ENCODE data around the gene ALKBH6.
"Not testable (repeated sequence)": the region's sequence is repeated elsewhere in the genome, so short reads cannot be mapped to it uniquely, and the experiment has no call there.

ALKBH6 gene

DNA sequence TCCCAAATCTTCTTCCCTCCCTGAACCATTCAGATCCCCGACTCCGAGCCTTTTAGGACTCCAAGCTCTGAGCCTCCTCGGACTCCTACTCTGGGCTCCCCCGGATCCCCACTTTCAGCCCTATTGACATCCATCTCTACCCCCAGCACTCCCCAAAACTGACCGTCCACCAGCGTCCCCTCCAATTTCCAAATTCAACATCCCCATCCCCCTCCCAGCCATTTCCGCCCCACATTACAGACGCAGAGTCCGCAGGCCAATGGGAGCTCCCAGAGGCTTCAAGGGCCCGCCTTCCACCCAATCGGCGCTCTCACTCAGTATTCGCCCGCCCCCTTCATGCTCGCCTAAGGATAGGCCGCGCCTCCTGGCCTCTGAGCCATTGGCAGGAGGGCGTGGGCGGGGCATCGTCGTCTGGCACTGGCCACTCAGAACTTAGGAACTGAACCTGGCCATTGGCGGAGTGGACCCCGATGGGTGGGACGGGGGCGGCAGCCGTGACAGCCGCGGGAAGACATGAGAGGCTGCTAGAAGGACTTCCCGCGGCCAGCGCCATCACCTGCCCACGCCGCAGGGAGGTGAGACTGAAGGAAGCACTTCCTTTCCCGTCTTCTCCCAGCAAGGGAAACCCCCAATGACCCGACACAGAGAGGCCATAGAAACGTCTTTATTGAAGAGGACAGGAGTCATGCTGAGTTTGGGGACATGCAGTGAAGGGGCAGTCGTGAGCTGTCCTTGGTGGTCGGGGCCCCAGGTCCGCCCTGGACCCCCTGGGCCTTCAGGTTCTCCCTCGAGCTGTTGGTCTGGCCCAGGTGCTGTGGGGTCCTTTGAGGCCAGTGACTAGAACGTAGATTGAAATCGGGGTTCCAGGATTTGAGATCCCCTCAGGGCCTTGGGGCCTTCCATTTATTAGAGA lies at the start of gene ALKBH6:
TSS of gene ALKBH6 (minus strand) at position 202 of the 913 bp plus-strand sequence. CDS start 816 bp downstream, outside the sequence.
- DNase-seq (ENCODE audit: extremely low spot score, insufficient read length, low read depth) = peak; percentile 98
- FAIRE-seq = peak; percentile 100

DNA sequence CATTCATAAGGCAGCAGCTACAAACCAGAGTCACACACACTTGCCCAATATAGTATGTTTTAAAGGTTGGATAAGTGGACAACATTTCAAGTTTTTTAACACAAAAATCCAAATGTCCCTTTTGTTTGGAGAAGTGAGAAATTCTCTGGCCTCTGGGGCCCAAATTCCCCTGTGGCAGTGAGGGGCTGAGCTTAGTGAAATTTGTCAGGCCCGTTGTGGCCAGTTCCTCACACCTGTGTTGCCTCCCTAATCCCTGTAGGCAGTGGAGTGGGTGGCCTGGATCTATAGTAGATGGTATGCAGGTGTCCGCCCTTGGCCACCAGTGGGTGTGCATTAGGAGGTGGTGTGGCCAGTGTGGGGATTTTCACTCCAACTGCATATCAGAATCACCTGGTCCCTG lies 47.4 kb upstream of the ALKBH6 start:
- FAIRE-seq (no peak), DNase-seq (ENCODE audit: extremely low spot score, insufficient read length, low read depth) (no peak)

DNA sequence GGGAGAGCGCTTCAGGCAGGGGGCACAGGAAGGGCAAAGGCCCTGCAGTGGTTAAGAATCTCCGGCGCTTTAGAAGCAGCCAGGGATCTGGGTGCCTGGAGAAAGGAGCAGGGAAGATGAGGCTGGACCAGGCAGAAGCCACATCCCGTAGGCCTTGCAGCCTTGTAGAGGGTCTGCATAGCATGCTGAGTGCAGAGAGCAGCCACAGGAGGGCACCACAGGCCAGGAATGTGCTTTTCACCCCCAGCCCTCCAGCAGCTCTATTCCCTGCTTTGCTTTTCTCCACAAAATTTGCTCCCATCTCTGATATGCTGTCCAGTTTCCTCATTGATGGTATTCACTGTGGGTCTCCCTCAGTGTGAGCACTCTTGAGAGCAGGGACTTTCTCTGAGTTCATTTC lies 46.4 kb upstream of the ALKBH6 start:
- DNase-seq (ENCODE audit: extremely low spot score, insufficient read length, low read depth) = no peak
- FAIRE-seq = no peak

DNA sequence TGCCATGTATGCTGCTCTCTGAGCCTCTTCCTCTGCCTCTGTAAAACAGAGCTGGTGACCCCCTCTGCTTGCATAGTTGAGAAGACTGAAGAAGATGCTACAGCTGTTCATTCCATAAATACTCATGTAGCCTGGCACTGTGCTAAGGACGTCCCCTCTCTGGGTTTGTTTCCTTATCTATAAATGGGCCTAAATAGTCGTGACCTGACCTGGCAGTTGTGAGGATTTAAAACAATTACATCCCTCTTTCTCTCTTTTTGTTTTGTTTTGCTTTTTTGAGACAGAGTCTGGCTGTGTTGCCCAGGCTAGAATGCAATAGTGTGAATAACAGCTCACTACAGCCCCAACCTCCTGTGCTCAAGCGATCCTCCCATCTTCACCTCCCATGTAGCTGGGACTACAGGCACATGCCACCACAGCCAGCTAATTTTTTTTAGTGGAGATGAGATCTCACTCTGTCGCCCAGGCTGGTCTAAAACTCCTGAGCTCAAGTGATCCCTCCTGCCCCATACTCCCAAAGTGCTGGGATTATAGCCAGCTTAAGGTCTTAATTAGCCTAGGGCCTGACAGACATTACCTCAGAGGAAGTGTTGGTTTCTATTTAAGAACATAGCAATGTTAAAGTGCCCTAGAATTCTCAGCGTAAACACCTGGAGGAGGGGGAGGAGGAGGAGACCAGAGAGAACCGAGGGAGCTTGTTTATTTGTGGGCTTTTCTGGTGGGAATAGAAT lies 45.3 kb upstream of the ALKBH6 start:
- no peak for FAIRE-seq

DNA sequence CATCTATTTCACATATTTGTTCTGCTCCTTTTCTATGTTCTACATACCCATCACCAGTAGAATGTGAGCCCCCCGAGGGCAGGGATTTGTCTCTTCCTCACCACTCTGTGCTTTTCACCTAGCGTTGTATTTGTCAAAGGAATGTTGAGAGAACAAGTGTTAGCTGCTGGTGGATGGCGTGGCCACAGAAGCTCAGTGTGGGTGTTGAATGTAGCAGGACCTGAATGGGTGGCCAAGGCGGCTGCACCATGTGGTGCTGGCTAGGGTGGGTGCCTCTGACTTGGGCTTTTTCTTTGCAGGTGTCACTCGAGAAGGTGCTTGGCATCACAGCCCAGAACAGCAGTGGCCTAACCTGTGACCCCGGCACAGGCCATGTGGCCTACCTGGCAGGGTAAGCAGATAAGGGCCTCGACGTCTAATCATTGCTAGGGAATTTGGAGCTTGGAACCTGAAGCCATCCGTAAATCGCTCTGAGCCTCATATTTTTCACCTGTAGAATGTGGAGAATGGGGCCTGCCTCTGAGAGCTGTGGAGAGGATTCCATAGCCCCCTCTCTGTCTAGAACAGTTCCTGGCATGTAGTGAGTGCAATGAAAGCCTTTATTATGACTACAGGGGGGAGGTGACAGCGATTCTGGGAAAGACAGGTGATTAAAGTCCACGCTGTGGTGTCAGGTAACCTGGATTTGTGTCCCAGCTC lies 44.6 kb upstream of the ALKBH6 start:
- FAIRE-seq = no peak
- DNase-seq (ENCODE audit: extremely low spot score, insufficient read length, low read depth) = no peak

More for the DNA sequence above, 45.3 kb upstream of the ALKBH6 start:
- DNase-seq (ENCODE audit: extremely low spot score, insufficient read length, low read depth) = no peak

DNA sequence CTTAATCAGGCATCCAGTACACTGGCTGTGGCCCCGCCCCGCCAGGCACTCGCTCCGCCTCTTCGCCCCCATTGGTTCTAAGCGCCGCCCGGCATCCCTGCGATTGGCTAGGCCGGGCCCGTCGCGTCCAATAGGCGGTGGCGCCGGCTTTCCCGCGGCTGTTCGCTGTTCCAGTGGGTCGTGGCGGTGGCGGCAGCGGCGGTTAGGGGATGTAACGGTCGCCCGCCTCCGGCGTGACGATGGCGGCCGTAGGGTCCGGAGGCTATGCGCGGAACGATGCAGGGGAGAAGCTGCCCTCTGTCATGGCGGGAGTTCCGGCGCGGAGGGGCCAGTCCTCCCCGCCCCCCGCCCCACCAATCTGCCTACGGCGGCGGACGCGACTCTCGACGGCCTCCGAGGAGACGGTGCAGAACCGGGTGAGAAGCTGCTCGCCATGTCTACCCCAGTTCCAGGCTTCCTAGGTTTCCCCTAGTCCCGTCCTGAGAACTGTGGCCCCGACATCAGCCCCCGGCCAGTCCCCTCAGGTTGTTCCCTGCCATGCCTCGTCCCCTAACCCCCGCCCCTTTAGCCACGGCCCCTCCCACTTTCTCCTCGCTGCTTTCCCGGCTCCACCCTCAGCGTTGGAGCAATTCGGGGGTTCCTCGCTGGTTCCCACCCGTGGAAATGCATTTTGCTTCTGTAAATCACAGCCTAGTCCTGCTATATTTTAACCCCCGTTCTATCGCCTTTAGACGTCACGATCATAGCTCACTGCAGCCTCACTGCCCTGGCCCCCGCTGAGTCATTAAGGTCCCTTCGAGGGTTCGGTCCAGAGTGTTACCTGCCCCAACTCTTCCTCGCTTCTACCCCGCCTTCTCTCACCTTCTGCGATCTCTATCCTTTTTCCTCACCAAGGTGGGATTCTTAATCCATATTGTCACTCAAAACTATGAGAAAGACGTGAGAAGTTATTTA lies 41.0 kb upstream of the ALKBH6 start, which contains the start of gene WDR62:
TSS of gene WDR62 (plus strand) at position 165 of the 954 bp plus-strand sequence. CDS start at position 240, 75 bp downstream.
- FAIRE-seq = peak; percentile 60
- DNase-seq (ENCODE audit: extremely low spot score, insufficient read length, low read depth) = peak; percentile 90

DNA sequence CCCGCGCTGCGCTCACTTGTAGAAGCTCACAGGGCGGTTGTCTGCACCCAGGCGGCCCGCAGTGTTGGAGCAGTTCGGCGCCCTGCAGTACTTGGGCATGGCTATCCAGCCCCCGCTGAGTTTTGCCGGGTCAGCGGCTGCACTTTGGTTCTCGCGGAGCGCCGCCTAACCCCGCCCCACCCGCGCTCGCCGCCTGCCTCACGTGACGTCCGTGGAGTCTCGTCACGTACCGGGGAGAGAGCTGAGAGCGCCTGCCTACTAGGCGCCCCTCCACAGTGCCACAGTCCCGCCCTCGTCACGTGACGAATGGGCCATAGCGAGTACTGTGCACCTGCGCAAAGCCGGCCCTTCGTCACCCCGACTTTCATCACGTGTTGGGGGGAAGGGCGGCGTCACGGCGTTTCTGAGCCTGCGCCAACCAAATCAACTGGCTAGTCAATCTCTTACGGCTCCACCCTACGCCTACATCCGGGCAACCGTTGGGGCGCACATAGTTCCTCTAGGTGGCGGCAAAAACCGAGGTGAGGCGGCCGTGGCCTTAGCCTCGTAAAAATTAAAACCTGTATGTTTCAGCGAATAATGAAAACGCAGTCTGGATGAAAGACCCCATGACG lies 40.2 kb upstream of the ALKBH6 start, which contains the start of gene THAP8:
TSS of gene THAP8 (minus strand) at position 167 of the 614 bp plus-strand sequence. CDS start at position 99, 68 bp downstream.
- FAIRE-seq (peak; percentile 98), DNase-seq (ENCODE audit: extremely low spot score, insufficient read length, low read depth) (peak; percentile 98)

DNA sequence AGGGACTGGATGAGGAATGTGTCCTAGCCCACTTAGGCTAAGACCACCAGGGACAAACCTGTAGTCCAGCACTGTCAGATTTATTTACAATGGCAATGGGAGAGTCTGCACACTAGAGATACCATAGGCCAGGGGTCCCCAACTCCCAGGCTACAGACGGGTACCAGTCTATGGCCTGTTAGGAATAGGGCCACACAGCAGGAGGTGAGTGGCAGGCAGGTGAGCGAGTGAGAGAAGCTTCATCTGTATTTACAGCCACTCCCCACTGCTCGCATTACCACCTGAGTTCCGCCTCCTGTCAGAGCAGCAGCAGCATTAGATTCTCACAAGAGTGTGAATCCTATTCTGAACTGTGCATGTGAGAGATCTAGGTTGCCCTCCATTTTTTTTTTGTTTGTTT lies 37.6 kb upstream of the ALKBH6 start:
- DNase-seq (ENCODE audit: extremely low spot score, insufficient read length, low read depth) (no peak), FAIRE-seq (no peak)

DNA sequence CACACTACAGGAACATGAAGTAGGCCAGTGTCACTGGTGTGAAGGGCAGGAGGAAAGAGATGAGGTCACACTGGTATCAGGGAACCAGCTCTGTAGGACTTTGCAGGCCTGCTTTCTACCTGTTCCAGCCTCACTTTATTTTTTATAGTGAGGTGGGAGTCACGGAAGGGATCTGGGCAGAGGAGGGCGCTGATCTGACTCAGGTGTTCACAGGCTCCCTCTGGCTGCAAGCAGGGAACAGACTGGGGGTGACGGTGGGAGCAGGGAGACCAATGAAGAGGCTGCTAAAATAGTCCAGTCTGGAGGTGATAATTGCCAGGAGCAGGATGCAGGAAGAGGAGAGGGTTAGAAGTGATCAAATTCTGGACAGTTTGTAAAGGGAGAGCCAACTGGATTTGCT lies 37.2 kb upstream of the ALKBH6 start:
- DNase-seq (ENCODE audit: extremely low spot score, insufficient read length, low read depth) (no peak), FAIRE-seq (no peak)

DNA sequence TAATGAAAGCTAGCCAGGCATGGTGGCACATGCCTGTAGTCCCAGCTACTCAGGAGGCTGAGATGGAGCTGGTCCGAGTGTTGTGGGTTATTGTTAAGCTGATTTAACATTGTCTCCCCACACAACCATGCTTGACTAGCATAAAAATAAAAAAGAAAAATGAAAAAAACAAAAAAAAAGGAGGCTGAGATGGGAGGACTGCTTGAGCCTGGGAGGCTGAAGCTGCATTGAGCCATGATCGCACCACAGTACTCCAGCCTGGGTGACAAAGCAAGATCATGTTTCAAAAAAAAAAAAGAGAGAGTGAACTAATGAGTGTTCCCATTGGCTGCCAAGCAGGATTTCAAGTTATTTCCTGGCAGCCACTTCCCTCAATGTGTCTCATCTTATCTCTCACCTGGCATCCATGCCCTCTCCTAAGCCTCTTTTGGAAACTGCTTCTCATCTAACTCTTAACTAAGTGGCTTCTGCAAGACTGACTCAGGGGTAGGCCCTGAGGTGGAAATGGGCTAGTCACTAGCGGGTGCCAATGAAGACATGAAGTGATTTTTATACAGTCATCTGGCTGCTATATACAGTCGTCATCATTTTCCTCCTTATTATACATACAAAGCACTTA lies 35.2 kb upstream of the ALKBH6 start:
- DNase-seq (ENCODE audit: extremely low spot score, insufficient read length, low read depth) (no peak), FAIRE-seq (no peak)

DNA sequence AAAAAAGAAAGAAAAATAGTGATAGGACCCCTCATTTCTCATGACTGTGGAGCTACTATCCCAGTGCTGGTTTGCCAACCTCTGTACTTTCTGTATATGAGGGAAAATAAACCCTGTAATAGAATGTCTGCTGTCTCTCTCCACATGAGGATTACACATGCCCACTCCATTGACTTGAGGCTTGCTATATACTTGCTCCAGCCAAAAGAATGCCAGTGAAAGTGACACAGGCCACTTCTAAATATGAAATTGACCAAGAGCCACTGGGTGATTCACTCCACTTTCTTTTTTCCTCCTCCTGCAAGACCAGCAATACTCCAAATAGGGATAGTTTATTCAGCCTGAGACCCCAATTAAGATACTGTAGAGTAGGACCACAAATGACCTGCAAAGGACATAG lies 33.8 kb upstream of the ALKBH6 start:
- no peak for DNase-seq (ENCODE audit: extremely low spot score, insufficient read length, low read depth)
- FAIRE-seq = no peak

DNA sequence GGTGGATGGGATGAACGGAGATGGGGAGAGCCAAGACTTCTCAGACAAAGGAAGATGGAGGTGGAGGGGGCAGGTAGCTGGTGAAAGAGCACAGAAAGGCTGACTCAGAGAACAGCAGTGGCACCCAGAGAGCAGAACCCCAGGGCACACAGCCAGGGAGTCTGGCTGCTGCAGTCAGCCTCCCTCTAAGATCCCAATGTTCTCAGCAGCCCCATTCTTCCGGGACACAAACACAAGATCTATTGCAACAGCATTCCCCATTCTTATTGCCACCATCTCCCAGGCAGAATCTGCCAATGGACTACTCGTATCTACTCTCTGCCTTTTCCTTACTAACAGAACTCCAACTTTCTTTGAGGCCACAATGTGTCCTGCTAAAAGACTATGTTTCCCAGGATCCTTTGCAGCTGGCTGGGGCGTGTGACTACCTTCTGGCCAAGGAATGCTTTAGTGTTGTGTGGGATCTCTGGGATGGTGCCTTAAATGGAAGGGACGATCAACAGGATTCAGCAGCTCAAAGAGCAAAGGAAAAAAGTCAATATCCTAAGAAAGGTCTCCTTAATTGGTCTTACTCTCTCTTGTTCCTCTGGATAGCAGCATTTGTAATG lies 32.5 kb upstream of the ALKBH6 start:
- no peak for DNase-seq (ENCODE audit: extremely low spot score, insufficient read length, low read depth)
- FAIRE-seq = no peak

DNA sequence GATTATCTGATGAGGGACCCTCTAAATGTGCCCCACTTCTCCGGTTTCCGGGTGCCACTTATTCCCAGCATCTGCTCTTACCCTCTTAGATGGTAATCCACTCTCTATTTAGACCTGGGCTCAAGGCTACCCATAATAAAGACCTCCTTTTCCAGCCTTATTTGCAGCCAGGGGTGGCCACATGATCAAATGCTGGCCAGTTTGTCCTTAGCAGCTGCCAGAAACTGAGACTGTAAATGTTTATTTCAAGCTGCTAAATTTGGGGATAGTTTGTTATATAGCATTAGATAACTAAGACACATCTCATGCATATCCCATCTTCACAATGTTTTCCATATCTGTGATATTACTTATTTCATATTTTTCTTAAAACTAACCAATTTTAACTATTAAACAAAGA lies 29.9 kb upstream of the ALKBH6 start:
- FAIRE-seq (no peak), DNase-seq (ENCODE audit: extremely low spot score, insufficient read length, low read depth) (no peak)

DNA sequence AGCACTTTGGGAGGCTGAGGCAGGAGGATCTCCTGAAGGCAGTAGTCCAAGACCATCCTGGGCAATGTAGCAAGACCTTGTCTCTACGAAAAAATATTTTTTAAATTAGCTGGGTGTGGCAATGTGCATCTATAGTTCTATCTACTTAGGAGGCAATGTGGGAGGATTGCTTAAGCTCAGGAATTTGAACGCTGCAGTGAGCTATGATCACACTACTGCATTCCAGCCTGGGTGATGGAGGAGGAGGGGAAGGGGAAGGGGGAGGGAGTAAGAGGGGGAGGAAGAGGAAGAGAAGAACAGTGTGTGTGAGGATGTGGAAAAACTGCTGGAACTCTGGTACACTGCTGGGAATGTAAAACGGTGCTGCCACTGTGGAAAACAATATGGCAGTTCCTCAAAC lies 27.8 kb upstream of the ALKBH6 start:
- FAIRE-seq = no peak

DNA sequence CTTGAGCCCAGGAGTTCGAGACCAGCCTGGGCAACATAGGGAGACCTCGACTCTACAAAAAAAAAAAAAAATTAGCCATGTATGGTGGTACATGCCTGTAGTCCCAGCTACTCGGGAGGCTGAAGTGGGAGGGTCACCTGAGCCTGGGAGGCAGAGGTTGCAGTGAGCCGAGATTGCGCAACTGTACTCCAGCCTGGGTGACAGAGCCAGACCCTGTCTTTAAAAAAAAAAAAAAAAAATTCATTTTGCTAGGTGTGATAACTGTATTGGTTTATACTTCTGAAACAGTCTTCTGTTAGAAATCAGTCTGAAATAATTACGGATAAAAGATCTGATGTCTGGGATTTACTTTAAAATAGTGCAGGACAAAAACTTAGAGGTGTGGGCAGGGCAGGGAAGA lies 27.1 kb upstream of the ALKBH6 start:
- not testable (repeated sequence) for FAIRE-seq; DNase-seq (ENCODE audit: extremely low spot score, insufficient read length, low read depth)

More for the DNA sequence above, 27.8 kb upstream of the ALKBH6 start:
- no peak for DNase-seq (ENCODE audit: extremely low spot score, insufficient read length, low read depth)

DNA sequence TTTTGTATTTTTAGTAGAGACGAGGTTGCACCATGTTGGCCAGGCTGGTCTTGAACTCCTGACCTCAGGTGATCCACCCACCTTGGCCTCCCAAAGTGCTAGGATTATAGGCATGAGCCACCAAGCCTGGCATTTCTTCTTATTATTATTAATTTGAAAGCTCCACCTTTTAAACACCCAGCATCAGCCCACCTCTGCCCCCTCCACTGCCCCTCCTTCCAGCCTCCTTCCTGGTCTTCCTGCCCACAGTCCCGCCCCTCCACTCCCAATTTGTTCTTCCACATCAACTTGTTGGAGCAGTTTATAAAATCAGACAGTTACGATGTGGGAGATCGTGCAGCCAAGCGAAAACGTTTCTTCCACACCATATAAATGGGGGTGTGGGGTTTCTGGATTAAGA lies 26.5 kb upstream of the ALKBH6 start:
- FAIRE-seq = no peak
- no peak for DNase-seq (ENCODE audit: extremely low spot score, insufficient read length, low read depth)

DNA sequence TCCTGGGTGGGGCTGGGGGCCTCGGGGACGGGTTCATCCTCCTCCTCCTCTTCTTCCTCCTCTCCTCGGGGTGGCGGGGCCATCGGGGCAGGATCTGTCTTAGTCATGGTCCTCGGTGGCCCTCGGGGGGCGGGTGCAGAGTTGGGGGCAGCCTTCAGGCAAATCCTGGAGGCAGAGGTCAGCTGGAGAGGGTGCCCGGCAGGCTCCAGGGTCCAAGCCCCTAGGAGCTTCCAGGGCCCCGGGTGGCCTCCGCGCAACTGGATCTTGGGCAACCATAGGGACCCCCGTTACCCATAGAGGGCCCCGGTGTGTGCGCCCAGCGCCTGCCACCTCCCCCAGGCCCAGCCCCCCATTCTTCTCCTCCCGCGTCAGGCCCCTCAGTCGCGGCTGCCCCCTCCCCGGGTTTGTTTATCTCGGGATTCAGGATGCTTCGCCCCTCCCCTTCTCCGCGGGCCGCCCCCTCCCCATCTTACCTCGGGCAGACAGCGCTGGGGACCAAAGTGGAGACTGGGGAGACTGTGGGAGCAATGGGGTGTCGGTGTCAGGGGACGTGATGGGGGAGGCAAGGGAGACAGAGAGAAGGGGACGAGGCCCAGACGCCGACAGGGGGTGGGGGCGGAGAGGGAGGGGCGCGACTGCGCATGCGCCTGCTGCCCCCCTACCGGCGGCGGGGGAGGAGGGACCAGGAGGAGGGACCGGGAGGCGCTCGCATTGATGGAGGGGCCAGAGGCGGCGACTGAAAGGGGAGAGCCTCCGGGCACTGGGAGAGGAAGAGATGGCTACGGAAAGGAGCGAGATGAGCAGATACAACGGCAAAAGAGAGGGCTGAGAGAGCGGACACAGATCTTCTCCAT lies 18.5 kb upstream of the ALKBH6 start, which contains the start of gene CLIP3:
TSS of gene CLIP3 (minus strand) at position 623 of the 854 bp plus-strand sequence. CDS start at position 107, 516 bp downstream.
- FAIRE-seq (no peak), DNase-seq (ENCODE audit: extremely low spot score, insufficient read length, low read depth) (peak; percentile 42)

Measured in GM18507 (cell line).